ENCODE results near the gene PDCD11.

GRCh38 chr10:103448746-103449145 lies 52.3 kb downstream of the PDCD11 start:
- TF ChIP-seq CTCF (IDR thresholded peaks at IDR 0.05) (no peak), POLR2A (IDR thresholded peaks at IDR 0.05) (no peak)
